Adrenal gland (tissue), 5 donors: ENCODE data around the gene CREB3L1.

Experiments used
- POLR2A ChIP-seq, 2 donors: fragments of 450-650 bp; IDR thresholded peaks; one replicate each; pipeline ENCODE4 v1.6.1; 2017; ENCODE audit warnings: antibody characterized with exemption in 2 of 2, mild to moderate bottlenecking in 2 of 2, moderate library complexity in 1 of 2
- TF ChIP-seq, protein P1 (sequence below), 6 experiments: fragments of 450-650 bp in 4 of 6; fragments of 200-600 bp in 2 of 6; sonication (generic) in 1 of 6; IDR thresholded peaks; 1 replicate in 5 of 6; 2 replicates in 1 of 6; pipeline versions ENCODE4 v1.5.1 to v1.8.0; 2016 to 2021; ENCODE audit warnings: antibody characterized with exemption in 6 of 6, mild to moderate bottlenecking in 2 of 6, moderate library complexity in 1 of 6
- donor health status: DM: no; HTN: no; CAD: no.

GRCh38 chr11:46330563-46331281, 53.3 kb downstream of the CREB3L1 start:
- TF ChIP-seq, protein P1, sequence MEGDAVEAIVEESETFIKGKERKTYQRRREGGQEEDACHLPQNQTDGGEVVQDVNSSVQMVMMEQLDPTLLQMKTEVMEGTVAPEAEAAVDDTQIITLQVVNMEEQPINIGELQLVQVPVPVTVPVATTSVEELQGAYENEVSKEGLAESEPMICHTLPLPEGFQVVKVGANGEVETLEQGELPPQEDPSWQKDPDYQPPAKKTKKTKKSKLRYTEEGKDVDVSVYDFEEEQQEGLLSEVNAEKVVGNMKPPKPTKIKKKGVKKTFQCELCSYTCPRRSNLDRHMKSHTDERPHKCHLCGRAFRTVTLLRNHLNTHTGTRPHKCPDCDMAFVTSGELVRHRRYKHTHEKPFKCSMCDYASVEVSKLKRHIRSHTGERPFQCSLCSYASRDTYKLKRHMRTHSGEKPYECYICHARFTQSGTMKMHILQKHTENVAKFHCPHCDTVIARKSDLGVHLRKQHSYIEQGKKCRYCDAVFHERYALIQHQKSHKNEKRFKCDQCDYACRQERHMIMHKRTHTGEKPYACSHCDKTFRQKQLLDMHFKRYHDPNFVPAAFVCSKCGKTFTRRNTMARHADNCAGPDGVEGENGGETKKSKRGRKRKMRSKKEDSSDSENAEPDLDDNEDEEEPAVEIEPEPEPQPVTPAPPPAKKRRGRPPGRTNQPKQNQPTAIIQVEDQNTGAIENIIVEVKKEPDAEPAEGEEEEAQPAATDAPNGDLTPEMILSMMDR (IDR thresholded peaks at IDR 0.05) = no peak
- no peak for TF ChIP-seq POLR2A (IDR thresholded peaks at IDR 0.05)
